ENCODE measurements around the gene JPT2. TPM values are rescaled to one million over a fixed set of nuclear protein-coding genes. Genes with fewer than 3 reads are reported as not detected.

JPT2 gene
- total RNA-seq, 2 experiments from 2014 or later, result 61.5 to 62.2 TPM

- DNase-seq, result no peak
- H3K4me3 Mint-ChIP-seq, result no peak overlapping the region
- no peaks in the 10 kb centered on the region for H3K4me1 Mint-ChIP-seq (ENCODE audit: low read depth)
- TF ChIP-seq CTCF (IDR thresholded peaks at IDR 0.05), result no peak
- ChIA-PET POLR2A (interaction anchor here (0.7 kb wide), 1 partner anchor 10 kb away, joined by 3 read pairs; no protein-coding TSS in a partner anchor), CTCF (interaction anchor here (1.0 kb wide), 1 partner anchor 36 kb away, joined by 3 read pairs; the partner anchor contains the start of genes NUBP2 and SPSB3)
- no peak for ATAC-seq
- H3K9me3 Mint-ChIP-seq, result no peaks in the 10 kb centered on the region
- H3K27me3 Mint-ChIP-seq, result no peaks in the 10 kb centered on the region
- H3K36me3 Mint-ChIP-seq (ENCODE audit: low read depth), result no peaks in the 10 kb centered on the region
- no peak overlapping the region for H3K27ac Mint-ChIP-seq
- intact Hi-C loops (cut with micrococcal nuclease), result no loop called here
These were observed 68.7 kb downstream of the JPT2 start for GRCh38 chr16:1746693-1747195.

DNA sequence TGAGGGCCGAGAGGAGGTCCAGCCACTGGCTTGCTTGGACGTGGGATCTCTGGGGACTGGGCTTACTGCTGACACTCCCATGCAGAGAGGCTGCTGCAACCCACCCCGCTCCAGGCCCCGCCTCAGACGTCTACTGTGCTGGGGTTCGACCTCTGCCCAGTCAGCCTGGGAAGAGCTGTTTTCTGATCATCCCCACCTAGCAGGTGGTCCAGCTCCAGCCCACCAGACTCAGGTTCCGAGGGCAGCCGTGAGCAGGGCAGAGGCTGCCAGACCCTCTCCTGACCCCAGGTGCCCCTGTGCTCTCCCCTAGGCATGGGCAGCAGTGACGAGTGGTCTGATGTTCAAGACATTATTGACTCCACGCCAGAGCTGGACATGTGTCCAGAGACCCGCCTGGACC, 69.9 kb downstream of the JPT2 start:
- Mint-ChIP-seq H3K27me3 (no peaks in the 10 kb centered on the region), H3K27ac (no peak overlapping the region), H3K4me3 (no peak overlapping the region), H3K4me1 (ENCODE audit: low read depth) (no peaks in the 10 kb centered on the region), H3K9me3 (no peaks in the 10 kb centered on the region), H3K36me3 (ENCODE audit: low read depth) (peaks cover 1% of the 10 kb centered on the region)
- intact Hi-C loops (cut with micrococcal nuclease), result no loop called here
- DNase-seq (no peak), ATAC-seq (no peak)
- ChIA-PET CTCF (no interaction called here), POLR2A (no interaction called here)
- TF ChIP-seq CTCF (IDR thresholded peaks at IDR 0.05), result no peak

GRCh38 chr16:1749152-1750117, 71.4 kb downstream of the JPT2 start:
- no peaks in the 10 kb centered on the region for H3K27me3 Mint-ChIP-seq
- peaks cover 1% of the 10 kb centered on the region for H3K36me3 Mint-ChIP-seq (ENCODE audit: low read depth)
- POLR2A ChIA-PET, result interaction anchor here (0.6 to 1.4 kb wide), 2 partner anchors 23 to 1701 kb away, joined by 3 to 4 read pairs; partner anchors contain the start of gene EME2
- H3K4me3 Mint-ChIP-seq, result no peak overlapping the region
- no peak for TF ChIP-seq CTCF (IDR thresholded peaks at IDR 0.05)
- H3K27ac Mint-ChIP-seq, result no peak overlapping the region
- no peak for ATAC-seq
- CTCF ChIA-PET, result interaction anchor here (0.7 kb wide), 1 partner anchor 41 kb away, joined by 4 read pairs; no protein-coding TSS in a partner anchor
- H3K9me3 Mint-ChIP-seq, result no peaks in the 10 kb centered on the region
- intact Hi-C loops (cut with micrococcal nuclease), result no loop called here
- no peaks in the 10 kb centered on the region for H3K4me1 Mint-ChIP-seq (ENCODE audit: low read depth)
- DNase-seq, result no peak

Small RNA genes within 50 kb of the gene (microRNA-seq; reads per million reads assigned to microRNA genes)
- 2.7 reads per million for gene MIR3177 (ENCODE audit: borderline microRNAs expressed, borderline replicate concordance)

Other genes with a start within 250 kb of the JPT2 start
- under 1 TPM in 1 of 2 experiments, not detected in 1; 0.29 TPM for gene PERCC1, start 247.2 kb upstream of the JPT2 start, total RNA-seq
- 1 to 10 TPM; 1.3 to 1.4 TPM for gene CCDC154, start 233.7 kb upstream of the JPT2 start, total RNA-seq
- gene CLCN7, start 203.3 kb upstream of the JPT2 start, total RNA-seq, result 10 to 100 TPM; 35.5 to 36.8 TPM
- not detected for gene PTX4, start 189.3 kb upstream of the JPT2 start, total RNA-seq
- gene TELO2, start 184.9 kb upstream of the JPT2 start, total RNA-seq, result 10 to 100 TPM; 59.1 to 62.1 TPM
- gene TMEM204, start 144.6 kb upstream of the JPT2 start, total RNA-seq, result 10 to 100 TPM; 12.9 to 14.3 TPM
- 10 to 100 TPM; 12.0 to 12.1 TPM for gene IFT140, start 66.2 kb upstream of the JPT2 start, total RNA-seq
- 10 to 100 TPM; 15.1 to 15.7 TPM for gene CRAMP1, start 65.9 kb upstream of the JPT2 start, total RNA-seq
- gene MAPK8IP3, start 27.9 kb downstream of the JPT2 start, total RNA-seq, result 10 to 100 TPM; 58.4 to 65.1 TPM
- gene NME3, start 93.3 kb downstream of the JPT2 start, total RNA-seq, result 10 to 100 TPM; 37.8 to 39.6 TPM
- gene EME2, start 94.5 kb downstream of the JPT2 start, total RNA-seq, result 10 to 100 TPM; 15.5 to 15.6 TPM
- 100 to 1,000 TPM; 175 to 193 TPM for gene MRPS34, start 94.9 kb downstream of the JPT2 start, total RNA-seq
- 10 to 100 TPM; 14.4 to 15.2 TPM for gene SPSB3, start 104.3 kb downstream of the JPT2 start, total RNA-seq
- gene NUBP2, start 104.7 kb downstream of the JPT2 start, total RNA-seq, result 10 to 100 TPM; 43.5 to 45.0 TPM
- gene IGFALS, start 115.4 kb downstream of the JPT2 start, total RNA-seq, result not detected
- 10 to 100 TPM; 32.0 to 35.7 TPM for gene HAGH, start 148.5 kb downstream of the JPT2 start, total RNA-seq
- 10 to 100 TPM; 14.2 to 17.8 TPM for gene FAHD1, start 148.9 kb downstream of the JPT2 start, total RNA-seq
- gene MEIOB, start 193.9 kb downstream of the JPT2 start, total RNA-seq, result under 1 TPM; 0.34 to 0.40 TPM
- gene HS3ST6, start 240.1 kb downstream of the JPT2 start, total RNA-seq, result not detected

All from activated CD8-positive, alpha-beta T cell treated with anti-CD3 and anti-CD28 coated beads for 36 hours (primary cell).